CD1c-positive myeloid dendritic cell (primary cell): Measurements from ENCODE around the gene RTL9.

Source experiments
- DNase-seq: peaks from one replicate; pipeline ENCODE4 v3.0.0-alpha.2; 2016; ENCODE audit errors: extremely low spot score

Gene RTL9

GRCh38 chrX:110341189-110342035 lies 17.2 kb upstream of the RTL9 start:
- DNase-seq: no peak

GRCh38 chrX:110346681-110347080 lies 12.0 kb upstream of the RTL9 start:
- no peak for DNase-seq

GRCh38 chrX:110359273-110359672 lies 625 bp downstream of the RTL9 start:
- no peak for DNase-seq

- no peak for DNase-seq
These were observed 4.6 kb downstream of the RTL9 start for GRCh38 chrX:110363244-110363643.

GRCh38 chrX:110373310-110373709 lies 14.7 kb downstream of the RTL9 start:
- DNase-seq: no peak

GRCh38 chrX:110374559-110374958 lies 15.9 kb downstream of the RTL9 start:
- DNase-seq: no peak

- DNase-seq: no peak
These were observed 22.6 kb downstream of the RTL9 start for GRCh38 chrX:110381216-110381615.

- no peak for DNase-seq
These were observed 24.8 kb downstream of the RTL9 start for GRCh38 chrX:110383414-110383813.

GRCh38 chrX:110384490-110384889 lies 25.8 kb downstream of the RTL9 start:
- DNase-seq: no peak

- no peak for DNase-seq
These were observed 30.9 kb downstream of the RTL9 start for GRCh38 chrX:110389570-110389969.

- no peak for DNase-seq
These were observed 32.4 kb downstream of the RTL9 start for GRCh38 chrX:110391086-110391485.

- no peak for DNase-seq
These were observed 36.0 kb downstream of the RTL9 start for GRCh38 chrX:110394651-110395050.

- no peak for DNase-seq
These were observed 37.2 kb downstream of the RTL9 start for GRCh38 chrX:110395877-110396276.

GRCh38 chrX:110396735-110397134 lies 38.1 kb downstream of the RTL9 start:
- no peak for DNase-seq

GRCh38 chrX:110397339-110397738 lies 38.7 kb downstream of the RTL9 start:
- no peak for DNase-seq

- DNase-seq: no peak
These were observed 39.3 kb downstream of the RTL9 start for GRCh38 chrX:110397904-110398303.

- DNase-seq: no peak
These were observed 40.8 kb downstream of the RTL9 start for GRCh38 chrX:110399497-110399896.

- DNase-seq: no peak
These were observed 41.3 kb downstream of the RTL9 start for GRCh38 chrX:110399966-110400365.

- no peak for DNase-seq
These were observed 42.5 kb downstream of the RTL9 start for GRCh38 chrX:110401135-110401534.

- DNase-seq: no peak
These were observed 43.6 kb downstream of the RTL9 start for GRCh38 chrX:110402091-110402849.

GRCh38 chrX:110402850-110403221 lies 44.2 kb downstream of the RTL9 start:
- DNase-seq: no peak

- no peak for DNase-seq
These were observed 45.0 kb downstream of the RTL9 start for GRCh38 chrX:110403441-110404238.
